Measurements from ENCODE around the gene MORC2. TPM values are rescaled to one million over a fixed set of nuclear protein-coding genes. Genes with fewer than 3 reads are reported as not detected.
A peak's percentile ranks its signal among the peaks of the same experiment; 100 is the strongest.

MORC2 gene
- total RNA-seq, 2 experiments from 2014 or later, result 27.0 to 28.7 TPM

DNA sequence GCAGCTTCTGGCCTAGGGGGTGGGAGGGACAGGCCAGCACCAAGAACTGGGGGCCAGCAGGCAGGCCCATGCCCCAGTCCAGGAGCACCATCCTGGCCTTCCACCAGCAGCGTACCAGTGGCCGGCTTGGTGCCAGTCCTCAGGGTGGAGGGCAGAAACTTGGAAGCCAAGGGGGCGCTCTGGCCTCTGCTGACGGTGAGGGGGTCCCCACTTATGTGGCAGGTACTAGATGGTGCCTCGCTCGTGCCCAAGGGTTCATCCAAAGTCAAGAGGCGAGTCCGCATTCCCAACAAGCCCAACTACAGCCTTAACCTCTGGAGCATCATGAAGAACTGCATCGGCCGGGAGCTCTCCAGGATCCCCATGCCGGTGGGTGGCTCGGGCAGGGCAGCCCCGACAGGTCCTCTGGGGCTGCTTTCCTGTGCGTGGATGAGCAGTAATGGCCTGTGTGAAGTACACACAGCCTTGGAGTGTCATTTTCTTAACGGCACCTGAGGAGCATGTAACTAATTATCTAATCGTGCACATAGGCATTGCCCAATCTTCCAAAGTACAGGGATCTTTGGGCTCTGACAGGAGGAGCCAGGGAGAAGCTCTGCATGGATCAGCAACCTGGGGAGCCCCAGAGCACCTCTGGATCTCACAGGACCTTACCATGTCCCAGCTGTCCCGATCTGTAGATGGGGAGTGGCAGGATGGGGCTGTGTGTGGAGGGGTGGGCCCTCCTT is 79.1 kb downstream of the MORC2 start:
- Mint-ChIP-seq H3K27ac (no peak overlapping the region), H3K9me3 (ENCODE audit: low read depth) (no peaks in the 10 kb centered on the region), H3K36me3 (no peaks in the 10 kb centered on the region), H3K4me3 (no peak overlapping the region), H3K27me3 (no peaks in the 10 kb centered on the region), H3K4me1 (peaks cover 3% of the 10 kb centered on the region)
- CTCF ChIA-PET, result interaction anchor here (0.6 to 2.1 kb wide), 4 partner anchors 8 to 260 kb away, joined by 3 to 9 read pairs (median 5); no protein-coding TSS in a partner anchor
- no peak for DNase-seq
- no peak for ATAC-seq

GRCh38 chr22:30887861-30888260 is 80.7 kb downstream of the MORC2 start:
- Mint-ChIP-seq H3K27me3 (no peaks in the 10 kb centered on the region), H3K27ac (no peak overlapping the region), H3K36me3 (no peaks in the 10 kb centered on the region), H3K4me1 (no peaks in the 10 kb centered on the region), H3K4me3 (no peak overlapping the region), H3K9me3 (ENCODE audit: low read depth) (no peaks in the 10 kb centered on the region)
- ATAC-seq (no peak), DNase-seq (no peak)
- CTCF ChIA-PET, result no interaction called here

- Mint-ChIP-seq H3K4me3 (no peak overlapping the region), H3K4me1 (no peaks in the 10 kb centered on the region), H3K27ac (no peak overlapping the region), H3K9me3 (ENCODE audit: low read depth) (no peaks in the 10 kb centered on the region), H3K27me3 (no peaks in the 10 kb centered on the region), H3K36me3 (no peaks in the 10 kb centered on the region)
- CTCF ChIA-PET, result no interaction called here
- no peak for ATAC-seq
- DNase-seq, result no peak
Observed at GRCh38 chr22:30887453-30887852, 81.1 kb downstream of the MORC2 start.

DNA sequence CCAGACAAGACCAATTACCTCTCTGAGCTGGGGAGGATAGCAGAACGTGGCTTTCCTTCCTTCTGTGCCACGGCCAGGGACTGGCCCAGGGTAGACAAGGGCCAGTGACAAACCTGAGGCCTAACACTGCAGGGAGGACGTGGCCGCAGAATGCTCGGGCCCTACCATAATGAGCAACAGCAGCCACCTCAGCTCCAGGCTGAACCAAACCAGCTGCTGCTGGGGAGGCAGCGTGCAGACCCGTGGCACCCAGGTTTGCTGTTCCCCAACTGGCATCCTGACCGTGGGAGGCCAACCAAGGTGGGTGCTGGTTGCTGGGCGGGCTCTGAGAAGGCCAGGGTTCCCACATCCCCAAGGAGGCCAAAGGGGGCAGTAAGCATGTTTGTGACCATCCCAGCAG is 83.0 kb downstream of the MORC2 start:
- no peaks in the 10 kb centered on the region for H3K4me1 Mint-ChIP-seq
- H3K27ac Mint-ChIP-seq, result no peak overlapping the region
- H3K9me3 Mint-ChIP-seq (ENCODE audit: low read depth), result no peaks in the 10 kb centered on the region
- CTCF ChIA-PET, result interaction anchor here (1.9 kb wide), 1 partner anchor 9 kb away, joined by 4 read pairs; no protein-coding TSS in a partner anchor
- H3K4me3 Mint-ChIP-seq, result no peak overlapping the region
- no peaks in the 10 kb centered on the region for H3K27me3 Mint-ChIP-seq
- ATAC-seq (no peak), DNase-seq (no peak)
- no peaks in the 10 kb centered on the region for H3K36me3 Mint-ChIP-seq

- DNase-seq (no peak), ATAC-seq (no peak)
- no peaks in the 10 kb centered on the region for H3K27me3 Mint-ChIP-seq
- H3K9me3 Mint-ChIP-seq (ENCODE audit: low read depth), result no peaks in the 10 kb centered on the region
- no peak overlapping the region for H3K27ac Mint-ChIP-seq
- CTCF ChIA-PET, result interaction anchor here (1.9 kb wide), 1 partner anchor 10 kb away, joined by 4 read pairs; no protein-coding TSS in a partner anchor
- no peaks in the 10 kb centered on the region for H3K4me1 Mint-ChIP-seq
- H3K36me3 Mint-ChIP-seq, result no peaks in the 10 kb centered on the region
- no peak overlapping the region for H3K4me3 Mint-ChIP-seq
Observed at GRCh38 chr22:30885001-30885366, 83.6 kb downstream of the MORC2 start.

GRCh38 chr22:30884211-30885000 is 84.2 kb downstream of the MORC2 start:
- no peaks in the 10 kb centered on the region for H3K4me1 Mint-ChIP-seq
- ATAC-seq, result no peak
- H3K27ac Mint-ChIP-seq, result no peak overlapping the region
- no peaks in the 10 kb centered on the region for H3K36me3 Mint-ChIP-seq
- no peak for DNase-seq
- no peak overlapping the region for H3K4me3 Mint-ChIP-seq
- CTCF ChIA-PET, result interaction anchor here (1.9 kb wide), 1 partner anchor 10 kb away, joined by 4 read pairs; no protein-coding TSS in a partner anchor
- H3K9me3 Mint-ChIP-seq (ENCODE audit: low read depth), result no peaks in the 10 kb centered on the region
- H3K27me3 Mint-ChIP-seq, result no peaks in the 10 kb centered on the region

GRCh38 chr22:30883586-30884145 is 84.9 kb downstream of the MORC2 start:
- Mint-ChIP-seq H3K4me1 (no peaks in the 10 kb centered on the region), H3K9me3 (ENCODE audit: low read depth) (no peaks in the 10 kb centered on the region), H3K27me3 (no peaks in the 10 kb centered on the region), H3K36me3 (no peaks in the 10 kb centered on the region), H3K27ac (peak overlapping the region; percentile 16), H3K4me3 (no peak overlapping the region)
- CTCF ChIA-PET, result no interaction called here
- ATAC-seq (no peak), DNase-seq (no peak)

DNA sequence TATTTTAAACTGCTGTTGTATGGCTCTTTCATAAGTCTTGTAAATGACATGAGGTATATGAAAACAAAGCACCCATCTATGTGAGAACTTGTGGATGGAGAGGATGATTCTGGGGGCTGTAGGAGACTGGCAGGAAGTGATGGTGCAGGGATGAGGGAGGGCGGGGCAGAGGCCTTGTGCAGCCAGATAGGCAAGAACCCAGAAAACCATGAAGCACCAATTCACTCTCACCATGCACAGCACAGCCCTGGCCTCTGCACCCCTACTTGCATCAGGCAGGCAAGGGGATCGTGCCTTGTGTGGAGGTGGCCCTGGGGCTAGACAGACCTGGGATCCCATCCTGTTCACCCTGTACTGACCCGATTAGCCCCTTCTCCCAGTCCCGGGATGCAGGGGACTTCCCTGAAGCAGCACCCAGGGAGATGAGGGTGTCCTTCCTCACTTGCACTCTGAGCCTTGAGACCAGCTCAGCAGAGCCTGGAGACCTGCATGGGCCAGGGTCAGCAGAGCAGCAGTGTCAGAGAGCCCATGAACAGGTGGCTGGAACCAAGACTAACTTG is 85.5 kb downstream of the MORC2 start:
- ATAC-seq, result no peak
- no peaks in the 10 kb centered on the region for H3K36me3 Mint-ChIP-seq
- no peaks in the 10 kb centered on the region for H3K27me3 Mint-ChIP-seq
- H3K4me1 Mint-ChIP-seq, result no peaks in the 10 kb centered on the region
- DNase-seq, result no peak
- no peak overlapping the region for H3K27ac Mint-ChIP-seq
- H3K9me3 Mint-ChIP-seq (ENCODE audit: low read depth), result no peaks in the 10 kb centered on the region
- CTCF ChIA-PET, result no interaction called here
- no peak overlapping the region for H3K4me3 Mint-ChIP-seq

- no peak overlapping the region for H3K27ac Mint-ChIP-seq
- no peak overlapping the region for H3K4me3 Mint-ChIP-seq
- no peaks in the 10 kb centered on the region for H3K9me3 Mint-ChIP-seq (ENCODE audit: low read depth)
- ATAC-seq (no peak), DNase-seq (no peak)
- CTCF ChIA-PET, result interaction anchor here (2.0 kb wide), 1 partner anchor 8 kb away, joined by 7 read pairs; no protein-coding TSS in a partner anchor
- H3K27me3 Mint-ChIP-seq, result no peaks in the 10 kb centered on the region
- no peaks in the 10 kb centered on the region for H3K4me1 Mint-ChIP-seq
- no peaks in the 10 kb centered on the region for H3K36me3 Mint-ChIP-seq
Observed at GRCh38 chr22:30882184-30882717, 86.3 kb downstream of the MORC2 start.

- Mint-ChIP-seq H3K27ac (no peak overlapping the region), H3K9me3 (ENCODE audit: low read depth) (no peaks in the 10 kb centered on the region), H3K4me1 (no peaks in the 10 kb centered on the region), H3K4me3 (no peak overlapping the region), H3K36me3 (no peaks in the 10 kb centered on the region), H3K27me3 (no peaks in the 10 kb centered on the region)
- CTCF ChIA-PET, result interaction anchor here (2.0 kb wide), 1 partner anchor 9 kb away, joined by 7 read pairs; no protein-coding TSS in a partner anchor
- no peak for ATAC-seq
- DNase-seq, result no peak
Observed at GRCh38 chr22:30881361-30882183, 87.0 kb downstream of the MORC2 start.

DNA sequence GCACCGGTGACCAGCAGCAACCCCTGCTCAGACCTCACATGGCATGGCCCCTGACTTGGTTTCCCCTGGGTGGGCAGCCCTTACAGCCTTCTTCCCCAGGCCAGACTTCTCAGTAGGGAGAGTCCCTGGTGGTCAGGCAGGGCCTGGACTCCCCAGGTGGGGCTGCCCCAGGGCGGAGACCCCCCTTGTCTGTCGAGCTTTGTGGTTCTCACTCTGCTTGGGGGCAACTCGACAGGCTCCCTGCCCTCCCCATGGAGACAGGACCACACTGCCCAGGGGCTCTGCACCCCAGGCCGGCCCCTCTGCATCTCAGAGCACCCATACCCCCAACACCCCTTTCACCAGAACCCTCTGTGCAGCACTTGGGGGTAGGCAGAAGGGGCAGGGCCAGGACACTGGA is 87.7 kb downstream of the MORC2 start:
- Mint-ChIP-seq H3K4me3 (no peak overlapping the region), H3K9me3 (ENCODE audit: low read depth) (no peaks in the 10 kb centered on the region), H3K36me3 (no peaks in the 10 kb centered on the region), H3K4me1 (no peaks in the 10 kb centered on the region), H3K27me3 (no peaks in the 10 kb centered on the region), H3K27ac (no peak overlapping the region)
- ATAC-seq (no peak), DNase-seq (no peak)
- CTCF ChIA-PET, result interaction anchor here (2.0 kb wide), 1 partner anchor 10 kb away, joined by 7 read pairs; no protein-coding TSS in a partner anchor

GRCh38 chr22:30880181-30880601 is 88.4 kb downstream of the MORC2 start:
- CTCF ChIA-PET, result interaction anchor here (2.0 kb wide), 1 partner anchor 10 kb away, joined by 7 read pairs; no protein-coding TSS in a partner anchor
- no peaks in the 10 kb centered on the region for H3K27me3 Mint-ChIP-seq
- H3K27ac Mint-ChIP-seq, result no peak overlapping the region

More at GRCh38 chr22:30880181-30880601, 88.4 kb downstream of the MORC2 start:
- DNase-seq (no peak), ATAC-seq (no peak)
- Mint-ChIP-seq H3K4me1 (no peaks in the 10 kb centered on the region), H3K4me3 (no peak overlapping the region), H3K9me3 (ENCODE audit: low read depth) (no peaks in the 10 kb centered on the region), H3K36me3 (no peaks in the 10 kb centered on the region)

All from activated CD8-positive, alpha-beta memory T cell treated with anti-CD3 and anti-CD28 coated beads, Interleukin-2, amount 10 ng/mL, durations not matched to agents 7 days and 5 days (primary cell).